HG03095 (cell line): ENCODE measurements around the gene LNX2.

ENCODE experiments used
- ATAC-seq: cut with Tn5 transposase; IDR thresholded peaks from one replicate; pipeline ENCODE4 v1.9.1; 2021; ENCODE audit warnings: moderate library complexity; ENCODE audit not compliant: unreplicated experiment

The LNX2 gene

GRCh38 chr13:27516103-27516502 lies 104.2 kb downstream of the LNX2 start:
- ATAC-seq, result no peak

GRCh38 chr13:27510082-27510481 lies 110.2 kb downstream of the LNX2 start:
- ATAC-seq, result no peak

DNA sequence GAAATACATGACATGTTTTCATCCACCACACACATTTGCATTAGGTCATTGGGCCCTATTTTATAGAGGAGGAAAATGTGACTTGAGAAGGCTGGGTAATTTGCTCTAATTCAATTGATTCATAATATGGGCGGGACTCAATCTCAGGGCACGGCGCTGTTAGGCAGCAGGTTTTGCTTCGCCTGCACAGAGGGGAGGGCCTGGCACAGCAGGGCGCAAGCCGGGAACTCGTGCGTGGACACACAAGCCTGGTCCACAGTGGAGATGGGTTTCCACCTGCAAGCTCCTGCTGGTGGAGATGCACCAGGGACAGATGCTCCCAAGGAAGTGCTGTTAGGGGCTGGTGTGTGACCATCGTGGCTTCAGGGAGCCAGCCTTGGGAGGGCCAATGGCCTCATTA lies 111.5 kb downstream of the LNX2 start:
- ATAC-seq, result no peak

DNA sequence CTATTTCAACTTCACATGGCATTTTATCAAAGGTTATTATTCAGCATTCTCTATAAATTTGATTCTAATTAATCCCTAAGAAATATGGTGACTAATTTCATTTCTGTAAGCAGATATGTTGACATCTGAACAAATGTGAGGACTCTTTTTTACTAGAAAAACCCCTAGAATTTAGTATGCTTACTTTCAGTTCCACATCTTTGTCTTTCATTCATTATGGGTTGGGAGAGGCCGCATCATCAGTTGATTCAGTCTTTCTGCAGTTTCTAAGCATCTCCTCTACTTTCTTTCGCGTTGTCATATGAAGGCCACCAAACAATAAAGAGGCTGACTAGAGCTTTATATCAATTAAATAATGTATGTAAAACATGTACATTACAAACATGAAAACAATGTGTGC lies 114.5 kb downstream of the LNX2 start:
- no peak for ATAC-seq

DNA sequence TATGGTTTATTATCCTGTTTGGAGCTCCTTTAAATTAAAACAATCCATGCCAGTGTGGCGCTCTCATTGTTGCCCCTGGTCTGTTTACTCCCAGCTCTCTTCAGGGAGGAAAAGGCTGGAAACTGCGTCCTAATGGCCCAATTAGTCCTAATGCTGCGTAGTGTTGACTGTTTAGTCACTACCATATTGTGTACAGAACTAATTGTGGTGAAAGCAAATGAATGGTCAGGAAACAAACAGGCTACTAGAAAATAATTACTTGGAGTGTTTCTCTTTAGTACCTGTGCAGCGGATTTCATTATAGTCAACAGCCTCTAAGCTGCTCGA lies 115.5 kb downstream of the LNX2 start:
- no peak for ATAC-seq

GRCh38 chr13:27504128-27504867 lies 116.0 kb downstream of the LNX2 start:
- ATAC-seq, result no peak

DNA sequence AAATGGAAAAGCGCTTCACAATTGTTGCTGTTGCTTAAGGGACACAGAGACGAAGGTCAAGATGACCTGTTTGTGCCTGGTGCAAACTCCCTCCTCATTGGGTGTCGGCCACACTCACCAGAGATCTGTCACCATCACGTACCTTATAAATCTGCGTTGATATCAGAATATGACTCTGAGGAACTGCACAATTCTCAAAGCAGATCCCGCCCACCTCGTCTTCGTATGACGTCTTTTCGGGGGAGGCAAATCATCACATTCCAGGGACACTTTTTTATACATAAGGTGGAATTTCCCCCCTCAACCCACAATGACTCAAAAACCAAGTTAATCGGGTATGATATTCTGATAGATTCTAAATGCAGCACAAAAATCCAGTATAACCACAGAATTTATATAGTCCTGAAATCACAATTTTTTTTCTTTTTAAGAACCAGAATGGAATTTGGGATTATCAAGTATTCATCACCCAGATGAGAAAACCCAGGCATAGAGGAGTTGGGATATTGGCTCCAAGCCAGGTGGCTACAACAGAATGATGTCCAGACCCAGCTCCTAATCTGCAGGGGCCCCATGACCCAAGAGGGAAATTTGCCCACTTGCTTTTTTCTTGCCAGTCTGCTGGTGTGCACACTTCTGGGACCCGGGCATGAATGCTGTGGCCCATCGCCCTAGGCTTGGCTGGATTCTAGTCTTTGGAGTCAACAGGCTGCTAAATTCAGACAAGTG lies 119.4 kb downstream of the LNX2 start:
- no peak for ATAC-seq

- no peak for ATAC-seq
These were observed 122.6 kb downstream of the LNX2 start for GRCh38 chr13:27497563-27498230.

- ATAC-seq, result no peak
These were observed 123.6 kb downstream of the LNX2 start for GRCh38 chr13:27496536-27497273.

DNA sequence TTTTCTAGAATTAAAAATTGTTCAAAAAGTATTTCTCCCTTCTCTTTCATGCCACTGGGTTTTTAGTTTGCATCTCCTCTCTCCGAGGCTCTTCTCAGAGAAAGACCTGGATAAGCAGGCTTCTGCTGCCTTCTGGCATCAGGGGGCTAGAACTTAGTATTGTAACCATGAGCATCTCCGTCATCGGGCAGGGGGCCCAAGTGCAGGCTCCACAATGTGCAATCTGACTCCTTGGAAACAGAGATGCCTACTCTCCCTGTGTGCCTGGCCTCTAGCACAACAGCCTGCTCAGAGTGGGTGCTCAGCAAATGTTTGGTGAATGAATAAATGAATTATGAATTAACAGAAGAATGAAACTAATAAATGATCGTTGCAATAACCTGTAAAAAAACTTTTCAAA lies 124.3 kb downstream of the LNX2 start:
- ATAC-seq, result no peak
